Measurements from ENCODE around the gene COL5A2.

GRCh38 chr2:189104934-189105333, 74.6 kb downstream of the COL5A2 start:
- TF ChIP-seq, protein P1, sequence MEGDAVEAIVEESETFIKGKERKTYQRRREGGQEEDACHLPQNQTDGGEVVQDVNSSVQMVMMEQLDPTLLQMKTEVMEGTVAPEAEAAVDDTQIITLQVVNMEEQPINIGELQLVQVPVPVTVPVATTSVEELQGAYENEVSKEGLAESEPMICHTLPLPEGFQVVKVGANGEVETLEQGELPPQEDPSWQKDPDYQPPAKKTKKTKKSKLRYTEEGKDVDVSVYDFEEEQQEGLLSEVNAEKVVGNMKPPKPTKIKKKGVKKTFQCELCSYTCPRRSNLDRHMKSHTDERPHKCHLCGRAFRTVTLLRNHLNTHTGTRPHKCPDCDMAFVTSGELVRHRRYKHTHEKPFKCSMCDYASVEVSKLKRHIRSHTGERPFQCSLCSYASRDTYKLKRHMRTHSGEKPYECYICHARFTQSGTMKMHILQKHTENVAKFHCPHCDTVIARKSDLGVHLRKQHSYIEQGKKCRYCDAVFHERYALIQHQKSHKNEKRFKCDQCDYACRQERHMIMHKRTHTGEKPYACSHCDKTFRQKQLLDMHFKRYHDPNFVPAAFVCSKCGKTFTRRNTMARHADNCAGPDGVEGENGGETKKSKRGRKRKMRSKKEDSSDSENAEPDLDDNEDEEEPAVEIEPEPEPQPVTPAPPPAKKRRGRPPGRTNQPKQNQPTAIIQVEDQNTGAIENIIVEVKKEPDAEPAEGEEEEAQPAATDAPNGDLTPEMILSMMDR (conservative IDR thresholded peaks at IDR 0.05 in 1 of 2, IDR thresholded peaks at IDR 0.05 in 1 of 2; ENCODE audit: extremely low read depth in 1 of 2, insufficient read depth in 1 of 2, low read depth in 1 of 2, low read length in 2 of 2), result no peak
- no peak for TF ChIP-seq EZH2 (IDR thresholded peaks at IDR 0.05; ENCODE audit: borderline replicate concordance, low read length)
